Dedifferentiated amniotic fluid mesenchymal stem cell (primary cell): ENCODE data around the gene LPP.

Experiments
- DNase-seq: peaks from one replicate; pipeline ENCODE4 v3.0.0-alpha.2; 2016; ENCODE audit errors: extremely low spot score

LPP gene

DNA sequence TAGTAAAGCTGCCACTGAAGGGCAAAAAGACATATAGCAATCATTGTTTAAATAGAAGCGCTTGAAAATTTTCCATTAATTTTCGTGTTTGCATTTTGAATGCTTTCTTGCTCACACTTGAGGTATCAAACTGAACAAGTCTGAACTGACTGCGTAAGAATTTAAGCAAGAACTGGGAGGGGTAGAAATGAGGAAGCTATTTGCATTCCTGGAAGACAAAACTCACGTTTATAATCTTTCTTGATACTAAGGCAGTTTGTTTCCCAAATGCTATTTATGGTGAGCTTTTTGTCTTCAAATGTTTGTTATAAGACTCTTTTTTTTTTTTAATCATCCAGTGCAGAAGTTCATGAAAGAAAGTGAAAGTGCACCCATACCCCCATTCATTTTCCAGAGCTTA, 518.0 kb downstream of the LPP start:
- no peak for DNase-seq

DNA sequence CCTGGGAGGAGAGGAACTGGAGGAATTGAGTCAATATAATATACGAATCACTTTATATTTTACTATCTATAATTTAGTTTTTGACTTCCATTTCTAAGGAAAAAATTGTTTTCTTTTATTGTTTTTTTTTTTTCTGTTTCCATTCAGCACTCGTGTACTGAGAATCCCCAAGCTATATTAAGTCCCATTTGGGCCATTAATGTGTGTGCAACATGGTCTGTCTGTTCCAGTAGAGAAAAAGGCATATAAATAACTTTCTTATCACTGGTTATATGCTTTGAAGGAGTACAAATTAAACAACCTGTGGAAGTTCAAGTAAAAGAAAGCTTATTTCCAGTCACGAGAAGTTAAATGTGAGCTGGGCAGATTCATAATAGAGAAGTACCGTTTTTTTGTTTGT, 518.9 kb downstream of the LPP start:
- no peak for DNase-seq

DNA sequence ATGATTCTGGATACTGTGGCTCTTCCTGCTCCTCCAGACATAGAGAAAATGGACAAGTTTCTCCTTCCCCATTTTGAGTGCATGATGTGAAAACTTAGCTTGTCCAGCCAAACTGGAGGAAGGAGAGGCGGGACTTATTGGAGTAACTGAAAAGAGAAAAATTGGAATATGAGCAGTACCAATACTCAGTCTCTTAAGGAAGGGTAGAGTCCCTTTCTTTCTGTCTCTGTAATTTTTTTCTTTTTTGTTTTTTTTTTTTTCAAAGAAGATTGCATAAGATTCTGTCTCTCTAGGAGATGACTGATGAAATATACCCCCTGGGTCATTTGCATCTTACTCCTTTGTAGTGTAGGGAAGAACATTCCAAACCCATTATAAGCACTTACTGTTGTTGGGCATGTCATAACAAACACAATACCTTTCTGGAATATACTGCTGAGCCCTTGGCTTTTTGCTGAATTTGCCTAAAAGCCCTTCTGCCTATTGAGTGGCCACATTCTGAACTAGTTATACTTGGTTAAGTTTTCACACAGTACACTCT, 519.8 kb downstream of the LPP start:
- peak; percentile 64 for DNase-seq

DNA sequence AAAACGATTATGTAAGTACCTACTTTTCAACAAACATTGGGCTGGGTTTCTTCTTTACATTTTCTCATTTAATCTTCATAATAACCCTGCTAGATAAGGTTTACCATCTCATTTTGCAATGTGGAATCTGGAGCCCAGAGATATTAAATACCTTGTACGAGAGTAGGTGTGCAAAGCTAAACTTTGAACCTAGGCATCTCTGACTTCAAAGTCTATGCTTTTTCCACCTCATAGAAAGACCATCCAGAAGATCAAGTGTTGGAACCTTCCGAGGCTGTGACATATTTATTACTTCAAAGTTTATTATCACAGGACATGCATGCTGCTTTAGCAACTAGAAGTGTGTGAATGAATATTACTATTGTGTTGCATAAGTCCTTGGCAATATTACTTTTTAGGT, 520.6 kb downstream of the LPP start:
- no peak for DNase-seq

DNA sequence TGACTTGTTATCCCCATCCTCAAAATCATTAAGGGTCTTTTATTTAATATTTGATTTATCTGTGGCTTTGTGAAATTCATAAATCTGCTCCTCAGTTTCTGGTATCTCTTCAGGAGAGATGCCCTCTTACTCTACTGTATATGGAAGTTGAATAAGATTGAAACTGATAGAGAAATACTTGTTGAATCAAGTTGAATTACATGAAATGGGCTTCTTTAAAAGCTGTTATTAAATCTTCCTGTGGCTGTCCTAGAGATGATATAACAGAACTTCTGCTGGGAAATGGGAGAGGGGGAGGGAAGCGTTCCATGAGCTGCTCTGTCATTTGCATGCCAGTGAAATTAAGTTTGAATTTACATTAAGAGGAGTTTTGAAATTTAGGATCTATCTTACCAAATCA, 523.4 kb downstream of the LPP start:
- no peak for DNase-seq

DNA sequence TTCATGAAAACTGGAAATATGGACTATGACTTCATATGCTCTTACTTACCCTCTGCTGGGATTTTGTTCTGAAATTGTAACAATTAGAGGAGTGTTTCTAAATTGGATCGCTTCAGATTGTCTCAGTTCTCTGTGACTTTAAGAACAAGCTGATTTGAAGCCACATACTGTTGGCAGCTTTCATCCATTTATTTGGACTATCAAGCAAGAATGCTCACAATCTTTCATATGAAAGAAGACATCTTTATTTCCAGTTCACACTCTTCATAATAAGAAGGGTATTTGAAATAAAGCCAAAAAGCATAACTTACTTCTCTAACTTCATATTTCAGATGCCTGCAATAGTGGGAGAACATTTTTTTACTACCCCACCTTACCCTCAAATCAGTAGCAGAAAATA, 526.2 kb downstream of the LPP start:
- DNase-seq: no peak

DNA sequence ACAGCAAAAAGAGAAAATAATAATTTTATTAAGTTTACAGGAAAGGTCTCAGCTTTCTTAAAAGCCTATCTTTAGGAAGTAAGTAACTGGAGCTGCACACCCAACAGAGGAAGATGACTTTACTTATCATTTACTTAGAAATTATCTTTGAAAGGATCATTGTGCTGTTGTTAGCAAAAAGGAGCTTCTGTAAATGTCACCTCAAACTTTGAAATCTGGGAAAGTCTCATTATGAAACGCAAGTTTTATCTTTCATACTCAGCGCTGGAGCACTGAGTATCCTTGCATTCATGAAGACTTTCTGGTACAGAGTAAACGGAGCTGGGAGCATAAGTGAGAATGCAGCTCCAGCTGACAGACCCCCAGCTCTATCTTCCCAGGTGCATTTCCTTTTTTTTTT, 526.6 kb downstream of the LPP start:
- DNase-seq: no peak

DNA sequence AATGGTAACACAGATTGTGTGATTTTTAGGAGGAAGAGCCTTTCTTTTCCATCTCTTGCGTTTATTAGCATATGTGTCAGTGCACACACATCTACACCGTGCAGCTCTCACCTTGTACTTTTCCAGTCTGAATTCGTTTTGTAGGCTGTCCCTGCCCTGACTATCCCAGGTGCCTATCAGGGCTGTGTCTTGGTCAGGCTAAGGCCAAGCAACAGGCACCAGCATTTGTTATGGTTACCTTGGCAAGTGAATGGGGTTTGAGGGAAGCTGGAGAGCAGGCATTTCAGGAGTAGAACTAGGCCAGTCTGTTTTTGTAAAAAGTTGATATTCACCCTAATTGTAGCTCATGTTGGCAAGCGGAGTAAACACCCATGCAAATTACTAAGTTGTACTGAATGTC, 528.4 kb downstream of the LPP start:
- no peak for DNase-seq

DNA sequence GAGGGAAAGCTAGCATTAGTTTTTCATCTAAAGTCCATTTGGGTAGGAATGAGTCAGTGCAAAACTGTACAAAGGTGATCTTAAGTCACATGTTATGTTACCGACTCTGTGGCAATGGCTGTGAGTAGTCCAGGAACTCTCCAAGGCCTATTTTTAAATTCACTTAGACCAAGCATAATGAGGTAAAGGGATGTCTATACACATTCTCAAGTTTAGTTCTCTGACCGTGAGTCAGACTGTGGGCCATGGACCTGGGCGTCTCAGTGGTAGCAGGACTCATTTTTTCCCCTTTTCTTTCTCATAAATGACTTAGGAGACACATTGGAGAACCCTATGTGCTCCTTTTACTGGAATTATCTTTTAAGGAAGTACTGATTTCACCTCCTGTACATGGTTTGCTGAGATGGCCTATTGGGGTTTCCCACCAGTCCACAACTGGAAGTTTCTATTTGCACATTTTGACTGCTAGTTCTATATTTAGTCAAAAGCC, 529.1 kb downstream of the LPP start:
- peak; percentile 64 for DNase-seq

DNA sequence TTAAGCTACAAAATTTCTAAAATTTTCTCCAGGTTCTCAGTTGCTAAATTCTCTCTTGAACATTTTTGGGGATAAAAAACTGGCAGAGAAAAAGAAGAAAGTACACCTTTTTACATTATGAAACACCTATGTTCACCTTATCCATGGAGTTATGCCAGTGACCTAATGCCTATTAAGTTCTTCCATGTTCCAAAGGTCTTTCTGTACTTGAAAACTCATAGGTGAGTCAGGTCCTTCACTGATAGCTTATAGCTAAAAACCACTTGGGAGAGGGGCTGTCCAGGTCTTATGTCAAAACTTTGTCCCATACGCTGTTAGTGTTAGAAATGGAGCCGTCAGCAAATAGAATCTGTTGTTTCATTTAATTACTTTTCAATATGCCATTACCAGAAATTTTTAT, 530.3 kb downstream of the LPP start:
- DNase-seq: no peak

DNA sequence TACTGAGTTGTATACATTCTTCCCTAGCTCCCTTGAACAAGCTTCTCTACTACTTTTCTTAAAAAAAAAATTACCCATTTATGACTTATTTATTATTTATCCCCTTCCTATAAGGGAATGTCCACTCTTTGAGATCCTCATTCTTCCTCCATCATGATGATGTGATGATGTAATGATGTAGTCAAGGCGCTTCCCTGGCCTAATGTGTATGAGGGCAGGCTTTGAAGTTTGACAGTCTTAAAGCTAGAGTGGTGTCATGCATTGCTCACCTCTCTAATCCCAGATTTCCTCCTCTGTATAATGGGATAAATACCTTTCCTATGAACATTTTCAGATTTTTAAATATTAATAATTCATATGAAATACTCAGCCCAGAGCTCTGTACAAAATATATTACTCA, 531.8 kb downstream of the LPP start:
- no peak for DNase-seq

DNA sequence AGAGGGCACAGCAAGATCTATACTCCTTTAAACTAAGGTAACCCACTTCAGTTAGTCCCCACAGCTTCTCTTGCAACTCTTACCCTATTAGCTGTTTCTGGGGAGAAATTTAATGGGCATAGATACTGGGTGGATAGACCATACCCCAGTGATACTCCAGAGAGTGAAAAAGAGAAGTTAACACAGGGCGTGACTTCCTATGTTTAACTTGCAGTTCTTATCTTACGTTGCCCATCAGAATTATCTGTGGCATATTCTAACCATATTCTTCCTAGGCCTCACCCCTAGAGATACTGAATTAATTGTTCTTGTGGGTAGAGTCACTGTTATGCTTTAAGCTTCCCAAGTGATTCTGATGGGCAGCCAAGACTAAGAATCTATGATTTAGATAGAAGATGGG, 532.4 kb downstream of the LPP start:
- DNase-seq: no peak

DNA sequence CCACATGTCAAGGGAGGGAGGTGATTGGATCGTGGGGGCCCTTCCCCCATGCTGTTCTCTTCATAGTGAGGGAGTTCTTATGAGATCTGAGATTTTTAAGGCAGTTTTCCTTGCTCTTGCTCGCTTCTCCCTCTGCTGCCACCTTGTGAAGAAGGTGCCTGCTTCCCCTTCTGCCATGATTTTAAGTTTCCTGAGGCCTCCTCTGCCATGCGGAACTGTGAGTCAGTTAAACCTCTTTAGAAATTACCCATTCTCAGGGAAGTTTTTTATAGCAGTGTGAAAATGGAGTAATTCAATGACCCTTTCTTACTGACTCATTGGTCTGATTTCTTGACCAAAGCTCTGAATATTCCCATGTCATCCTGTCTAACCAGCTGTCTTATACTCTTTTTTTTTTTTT, 533.4 kb downstream of the LPP start:
- no peak for DNase-seq

DNA sequence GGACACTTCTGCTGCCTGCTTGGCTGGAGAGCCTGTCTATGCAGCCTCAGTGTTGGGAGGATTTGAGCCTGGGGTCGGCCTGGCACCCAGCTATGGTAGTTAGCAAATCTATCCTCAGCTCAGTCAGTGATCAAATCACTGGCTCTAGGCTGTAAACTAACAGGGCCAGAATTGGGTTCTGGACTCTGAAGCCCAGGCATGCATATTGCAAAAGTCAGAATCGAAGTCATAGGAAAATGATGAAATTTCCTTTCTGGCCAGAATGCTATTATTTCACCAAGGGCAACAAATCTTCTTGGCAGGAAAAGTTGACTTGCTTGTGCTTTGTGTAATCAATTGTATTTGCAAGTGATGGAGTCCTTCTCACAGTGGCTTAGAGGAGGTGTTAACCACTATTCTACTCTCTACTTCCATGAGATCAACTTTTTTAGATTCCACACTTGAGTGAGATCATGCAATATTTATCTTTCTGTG, 535.2 kb downstream of the LPP start:
- peak; percentile 87 for DNase-seq

DNA sequence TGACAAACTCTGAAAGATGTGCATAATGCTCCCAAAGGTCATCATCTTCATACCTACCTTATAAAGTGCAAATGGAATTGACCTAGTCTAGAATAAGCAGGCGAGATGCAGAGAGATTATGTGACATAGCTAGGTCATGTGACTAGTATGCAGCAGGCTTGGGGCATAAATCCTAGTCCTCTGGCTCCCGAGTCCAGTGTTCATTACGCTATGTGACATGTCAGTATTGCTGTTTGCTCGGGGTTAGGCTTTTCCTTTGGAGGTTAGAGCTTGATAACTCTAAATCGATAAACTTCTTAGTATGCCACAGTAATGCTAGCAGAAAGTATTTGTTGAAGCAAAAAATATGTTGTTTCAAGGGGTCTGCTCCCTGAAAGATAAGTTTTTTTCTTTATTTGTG, 536.1 kb downstream of the LPP start:
- no peak for DNase-seq

DNA sequence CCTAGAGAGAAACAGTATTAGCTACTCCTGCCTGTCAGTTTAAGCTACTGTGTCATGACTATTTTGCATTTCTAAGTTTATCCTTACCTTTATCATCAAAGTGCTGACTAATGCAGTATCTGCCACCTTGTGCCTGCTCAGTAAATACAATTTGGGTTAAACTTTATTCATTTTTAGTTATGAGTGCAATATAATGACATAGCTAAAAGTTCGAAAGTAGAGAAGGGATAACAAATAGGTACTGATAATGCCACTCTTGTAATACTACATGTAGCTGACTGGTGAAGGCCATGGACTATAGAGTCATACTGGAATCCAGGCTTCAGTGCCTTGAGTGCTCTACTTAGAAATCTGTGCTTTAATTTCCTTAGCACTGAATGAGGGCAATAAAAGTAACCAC, 537.0 kb downstream of the LPP start:
- no peak for DNase-seq

DNA sequence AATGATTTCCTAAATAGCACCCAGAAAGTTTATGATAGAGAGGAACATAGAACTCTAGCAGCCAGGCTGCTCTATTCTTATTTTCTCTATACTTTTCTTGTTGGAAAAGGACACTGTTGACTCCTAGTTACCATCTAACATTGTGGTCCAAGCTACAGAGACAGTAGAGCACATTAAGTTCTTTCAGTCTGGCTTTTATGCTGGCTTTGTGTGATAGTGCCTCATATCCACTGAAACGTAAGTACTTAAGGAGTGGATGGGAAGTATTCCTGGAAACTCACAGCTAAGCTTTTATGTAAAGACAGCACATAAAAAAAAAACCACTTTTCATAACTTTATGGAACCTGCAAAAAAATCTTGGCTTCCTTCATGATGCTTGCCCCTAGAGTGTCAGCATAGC, 537.7 kb downstream of the LPP start:
- no peak for DNase-seq

DNA sequence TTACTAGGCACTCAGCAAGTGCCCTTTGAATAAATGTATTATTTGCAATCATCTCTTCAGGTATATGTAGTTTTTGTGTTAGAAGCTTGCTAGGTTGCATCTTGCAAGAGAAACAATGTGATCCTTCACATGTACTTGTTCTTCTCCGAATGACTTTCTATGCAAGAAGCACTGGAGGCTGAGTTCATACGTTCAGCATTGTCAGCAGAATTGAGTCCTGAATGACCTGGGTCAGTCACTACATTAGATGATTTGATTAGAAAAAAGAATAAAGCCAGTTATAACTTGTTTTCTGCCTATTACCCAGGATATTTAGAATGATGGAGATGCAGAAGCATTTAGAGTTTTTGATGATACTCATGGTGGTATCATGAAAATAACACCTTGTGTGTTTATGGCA, 538.7 kb downstream of the LPP start:
- DNase-seq: no peak

DNA sequence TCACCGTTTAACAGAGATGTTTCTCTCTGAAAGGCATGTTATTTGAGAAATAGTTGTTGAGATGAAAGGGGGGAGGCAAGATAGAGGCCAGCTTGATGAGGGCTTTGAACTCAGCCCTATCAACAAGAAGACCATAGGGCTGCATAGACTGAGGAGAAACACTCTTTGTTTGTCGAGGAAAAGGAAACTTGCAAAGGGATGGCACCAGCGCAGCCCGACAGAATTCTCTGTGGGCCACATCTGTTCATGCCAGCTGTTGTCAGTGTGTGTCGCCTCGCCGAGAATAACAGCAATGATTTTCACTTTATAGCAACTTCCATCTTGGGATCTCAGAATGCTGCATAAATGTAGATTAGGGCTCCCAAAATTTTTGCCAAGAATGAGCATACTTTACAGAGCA, 539.5 kb downstream of the LPP start:
- no peak for DNase-seq

DNA sequence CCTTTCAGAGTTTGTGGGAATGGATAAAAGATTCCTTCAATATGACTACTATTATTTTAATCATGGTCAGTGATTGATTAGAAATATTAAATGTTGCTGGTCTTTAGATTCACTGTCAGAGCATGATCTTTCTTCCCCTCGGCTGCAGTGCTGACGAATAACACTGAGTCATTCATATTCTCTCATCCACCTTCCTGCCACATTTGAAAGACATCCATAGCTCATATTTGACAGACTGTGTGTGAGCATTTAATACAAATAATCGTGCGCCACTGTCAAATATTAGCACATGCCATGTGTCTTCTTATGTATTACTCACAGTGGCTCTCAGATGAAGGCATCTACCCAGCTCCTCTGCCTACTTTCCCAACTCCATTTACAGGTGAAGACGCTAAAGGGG, 541.3 kb downstream of the LPP start:
- no peak for DNase-seq

DNA sequence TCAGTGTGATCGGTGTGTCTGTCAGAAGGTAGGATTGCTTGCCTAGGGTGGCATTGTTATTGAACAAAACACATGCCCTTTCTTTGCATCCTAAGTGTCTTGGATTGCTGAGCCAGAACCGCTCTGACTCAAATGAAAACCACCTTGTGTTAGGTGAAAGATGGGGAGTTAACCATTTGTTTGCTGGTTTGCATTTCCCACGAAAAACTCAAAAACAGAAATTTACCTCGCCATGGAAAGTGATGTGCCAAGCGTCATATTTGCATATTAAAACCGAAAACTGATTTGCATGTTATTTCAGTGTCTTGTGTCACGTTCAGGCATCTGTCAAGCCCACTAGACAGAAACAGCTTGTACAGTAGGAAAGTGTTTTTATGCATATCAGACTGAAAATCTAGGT, 543.2 kb downstream of the LPP start:
- DNase-seq: no peak

DNA sequence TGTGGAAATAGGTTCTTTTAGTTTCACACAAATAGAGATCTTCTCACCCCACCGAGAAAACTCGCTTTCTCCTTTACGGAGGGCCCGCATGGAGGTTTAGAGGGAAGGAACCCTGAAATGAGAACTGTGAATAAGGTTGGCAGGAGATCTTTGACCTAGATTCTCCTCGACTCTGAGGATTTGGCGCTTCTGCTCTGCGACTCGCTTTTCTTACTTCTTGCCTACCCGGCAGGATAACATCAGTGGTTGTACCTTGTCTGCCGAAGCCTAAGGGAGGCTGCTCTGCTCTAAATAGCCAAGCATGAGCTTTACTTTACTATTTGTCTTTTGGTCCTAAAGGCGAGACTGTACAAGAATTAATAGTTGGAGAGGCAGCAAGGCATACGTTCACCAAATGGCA, 544.5 kb downstream of the LPP start:
- DNase-seq: no peak

DNA sequence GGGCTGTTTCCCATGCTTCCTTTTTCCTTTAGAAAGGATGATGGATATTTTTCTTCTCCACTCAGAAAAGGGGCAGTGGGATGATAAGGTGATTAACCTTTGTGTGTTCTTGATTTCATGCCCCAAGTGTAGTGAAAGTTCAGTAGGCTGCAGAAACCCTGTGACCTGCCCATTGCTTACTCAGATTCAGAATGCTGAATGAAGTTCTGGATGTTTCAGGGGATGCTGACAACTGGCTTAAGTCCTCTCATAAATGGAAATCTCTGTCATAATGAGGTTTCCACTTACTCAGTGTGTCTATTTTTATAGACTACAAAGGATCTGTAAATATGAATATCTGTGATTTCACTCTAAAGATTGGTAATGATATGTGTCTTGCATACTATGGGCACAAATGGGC, 546.5 kb downstream of the LPP start:
- no peak for DNase-seq

DNA sequence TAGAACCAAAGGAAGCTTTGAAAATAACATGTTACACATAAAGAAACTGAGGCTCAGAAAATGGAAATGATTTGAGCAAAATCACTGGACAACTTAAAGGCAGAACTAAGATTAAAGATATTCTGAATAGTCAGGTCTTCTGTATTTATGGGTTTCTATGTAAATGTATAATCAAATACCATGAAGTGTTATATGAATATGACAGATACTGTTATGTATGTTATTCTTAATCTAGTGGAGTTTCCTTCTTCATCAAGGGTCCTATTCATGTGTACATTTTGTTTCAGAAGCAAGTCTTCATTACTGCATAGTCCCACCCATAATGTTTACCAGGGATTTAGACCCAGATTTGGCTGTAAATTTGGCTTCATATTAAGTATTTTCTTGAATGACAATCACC, 547.0 kb downstream of the LPP start:
- DNase-seq: no peak
